Measurements from ENCODE around the gene RABEP1.

Gene RABEP1

DNA sequence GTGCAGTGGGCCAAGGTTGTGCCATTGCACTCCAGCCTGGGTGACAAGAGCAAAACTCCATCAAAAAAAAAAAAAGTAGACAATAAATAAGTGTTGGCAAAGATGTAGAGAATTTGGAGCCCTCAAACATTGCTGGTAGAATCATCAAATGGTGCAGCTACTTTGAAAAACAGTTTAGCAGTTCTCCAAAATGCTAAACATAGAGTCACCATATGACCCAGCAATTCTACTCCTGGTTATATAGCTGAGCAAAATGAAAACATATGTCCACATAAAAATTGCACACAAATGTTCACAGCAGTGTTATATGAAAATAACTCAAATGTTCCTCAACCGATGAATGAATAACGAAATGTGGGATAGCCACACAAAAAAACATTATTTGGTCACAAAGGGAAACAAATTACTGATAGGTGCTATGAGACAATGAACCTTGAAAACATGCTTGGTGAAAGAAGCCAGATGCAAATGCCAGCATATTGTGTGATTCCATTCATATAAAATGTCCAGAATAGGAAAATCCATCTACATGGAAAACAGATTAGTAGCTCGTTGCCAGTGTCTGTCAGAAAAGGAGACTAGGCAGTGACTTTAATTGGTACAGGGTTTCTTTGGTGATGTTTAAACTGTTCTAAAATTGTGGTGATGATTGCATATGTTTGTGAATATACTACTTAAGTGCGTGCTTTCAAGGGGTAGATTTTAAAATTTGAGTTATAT is 12.7 kb upstream of the RABEP1 start:
- no peak for DNase-seq

DNA sequence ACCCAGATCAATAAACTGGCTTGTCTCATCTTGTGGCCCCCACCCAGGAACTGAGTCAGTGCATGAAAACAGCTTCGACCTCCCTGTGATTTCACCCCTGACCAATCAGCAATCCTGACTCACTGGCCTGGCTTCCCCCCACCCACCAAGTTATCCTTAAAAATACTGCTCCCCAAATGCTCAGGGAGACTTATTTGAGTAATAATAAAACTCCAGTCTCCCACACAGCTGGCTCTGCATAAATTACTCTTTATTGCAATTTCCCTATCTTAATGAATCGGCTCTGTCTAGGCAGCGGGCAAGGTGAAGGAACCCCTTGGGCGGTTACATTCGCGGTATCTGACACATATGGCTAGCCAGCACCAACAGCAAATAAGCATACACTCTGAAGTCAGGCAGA is 9.8 kb upstream of the RABEP1 start:
- no peak for DNase-seq

- no peak for DNase-seq
Measured at GRCh38 chr17:5282642-5283217, 646 bp downstream of the RABEP1 start.

- no peak for DNase-seq
Measured at GRCh38 chr17:5283571-5284315, 1.7 kb downstream of the RABEP1 start.

- DNase-seq = no peak
Measured at GRCh38 chr17:5284681-5285080, 2.6 kb downstream of the RABEP1 start.

- no peak for DNase-seq
Measured at GRCh38 chr17:5286846-5287245, 4.8 kb downstream of the RABEP1 start.

DNA sequence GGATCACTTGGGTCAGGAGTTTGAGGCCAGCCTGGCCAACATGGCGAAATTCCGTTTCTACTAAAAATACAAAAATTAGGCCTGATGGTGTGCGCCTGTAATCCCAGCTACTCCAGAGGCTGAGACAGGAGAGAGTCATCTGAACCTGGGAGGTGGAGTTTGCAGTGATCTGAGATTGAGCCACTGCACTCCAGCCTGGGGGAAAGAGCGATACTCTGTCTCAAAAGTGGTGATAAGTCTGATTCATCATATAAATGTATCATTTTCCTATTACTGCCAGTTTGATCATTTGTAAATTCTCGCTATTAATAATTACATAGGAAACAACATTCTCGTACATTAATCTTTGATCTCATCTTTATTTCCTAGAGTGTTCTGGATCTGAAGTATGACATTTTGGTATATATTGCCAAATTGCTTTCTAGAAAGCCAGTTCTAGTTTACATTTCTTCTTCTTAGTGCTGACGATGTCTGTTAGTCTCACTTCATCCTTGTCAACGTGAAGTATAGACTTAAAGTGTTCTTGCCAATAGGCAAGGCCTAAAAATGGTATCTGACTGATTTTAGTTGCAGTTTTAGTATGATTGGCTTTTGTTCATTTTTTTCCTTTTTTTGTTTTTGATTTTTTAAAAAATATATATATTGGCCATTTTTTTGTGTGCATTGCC is 9.7 kb downstream of the RABEP1 start:
- DNase-seq = no peak

DNA sequence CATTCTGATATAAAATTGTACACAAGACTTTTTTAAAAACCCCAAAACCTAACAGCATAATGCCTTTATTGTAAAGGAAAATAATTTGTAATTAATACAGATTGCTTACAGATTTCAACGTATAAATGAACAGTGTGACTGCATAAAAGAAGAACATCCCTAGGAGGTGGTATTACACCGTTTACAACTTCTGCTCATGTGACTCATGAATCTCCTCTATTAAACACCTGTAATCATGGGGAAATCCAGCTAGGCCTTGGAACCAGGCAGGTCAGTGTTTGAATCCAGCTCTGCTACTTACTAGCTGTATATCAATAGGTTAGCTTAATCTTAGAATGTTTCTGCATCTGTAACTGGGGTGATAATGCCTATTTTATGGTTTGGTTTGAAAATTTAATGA is 15.2 kb downstream of the RABEP1 start:
- DNase-seq = no peak

- no peak for DNase-seq
Measured at GRCh38 chr17:5299383-5299782, 17.3 kb downstream of the RABEP1 start.

- DNase-seq = no peak
Measured at GRCh38 chr17:5304636-5305035, 22.6 kb downstream of the RABEP1 start.

- DNase-seq = no peak
Measured at GRCh38 chr17:5309851-5310250, 27.8 kb downstream of the RABEP1 start.

- DNase-seq = no peak
Measured at GRCh38 chr17:5325851-5326250, 43.8 kb downstream of the RABEP1 start.

DNA sequence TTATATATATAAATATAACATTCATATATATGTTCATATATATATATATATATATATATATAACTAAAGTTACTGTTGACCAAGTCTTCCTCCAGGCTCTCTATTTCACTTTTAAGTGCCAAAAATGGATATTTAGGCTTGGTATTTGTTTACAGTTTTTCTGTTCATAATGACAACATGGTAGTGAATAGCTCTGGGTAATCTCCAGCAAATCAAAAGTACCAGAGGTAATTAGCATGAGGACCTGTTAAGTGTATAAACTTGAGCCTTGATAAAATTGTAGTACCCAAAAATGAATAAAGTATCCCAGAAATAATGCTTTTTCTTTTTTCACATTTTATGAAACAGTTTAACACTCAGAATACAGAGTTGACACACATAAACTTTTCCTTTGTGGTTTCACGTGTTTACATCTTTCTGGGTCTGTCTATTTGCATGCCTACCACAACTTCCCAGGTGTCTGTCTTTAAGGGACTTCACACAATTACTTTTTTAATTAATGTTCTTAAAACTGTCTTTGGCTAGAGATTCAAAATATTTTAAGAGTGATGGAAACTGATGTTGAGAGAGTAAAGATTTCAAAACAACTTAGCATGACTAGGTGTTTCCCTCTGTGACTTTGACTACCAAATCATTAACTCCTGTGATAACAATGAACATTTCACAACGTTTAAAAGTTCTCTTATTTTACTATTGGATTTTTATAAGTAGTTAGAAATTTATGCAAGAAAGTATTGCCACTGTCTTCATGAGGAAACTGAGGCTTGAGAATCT is 47.9 kb downstream of the RABEP1 start:
- DNase-seq = no peak

GRCh38 chr17:5330981-5331380 is 48.9 kb downstream of the RABEP1 start:
- no peak for DNase-seq

DNA sequence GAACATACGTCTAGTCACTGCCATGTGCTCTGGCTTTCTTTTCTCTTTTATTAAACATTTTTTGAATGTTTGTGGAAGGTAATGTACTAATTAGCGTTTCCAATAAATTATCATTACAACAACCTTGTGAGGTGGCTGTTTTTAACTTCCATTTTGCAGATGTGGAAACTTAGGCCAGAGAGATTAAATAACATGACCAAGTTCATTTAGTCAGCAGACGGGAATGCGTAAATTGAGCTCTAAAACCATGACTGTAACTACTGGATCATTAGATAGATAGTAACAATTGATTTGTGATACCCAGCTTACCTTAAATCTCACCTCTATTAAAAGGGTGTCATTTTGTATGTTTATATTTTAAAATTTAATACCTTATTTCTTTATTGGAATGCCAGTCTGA is 49.4 kb downstream of the RABEP1 start:
- no peak for DNase-seq

DNA sequence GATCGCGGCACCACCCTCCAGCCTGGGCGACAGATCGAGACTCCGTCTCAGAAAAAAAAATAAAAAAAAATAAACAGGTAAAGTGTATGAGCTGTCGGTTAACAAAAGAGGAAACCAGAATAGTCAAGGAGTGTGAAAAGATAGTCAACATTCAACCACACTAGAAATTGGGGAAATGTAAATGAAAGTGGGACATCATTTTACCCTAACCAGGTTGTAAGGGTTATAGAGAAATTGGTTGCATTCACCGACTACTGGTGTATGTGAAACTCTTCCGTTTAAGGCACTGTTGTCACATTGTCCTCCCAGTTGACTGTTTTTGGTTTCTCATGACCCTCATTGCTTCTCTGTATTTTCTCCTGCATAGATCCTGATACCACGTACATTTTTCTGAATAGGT is 62.8 kb downstream of the RABEP1 start:
- DNase-seq = no peak

- no peak for DNase-seq
Measured at GRCh38 chr17:5352681-5353289, 70.7 kb downstream of the RABEP1 start.

DNA sequence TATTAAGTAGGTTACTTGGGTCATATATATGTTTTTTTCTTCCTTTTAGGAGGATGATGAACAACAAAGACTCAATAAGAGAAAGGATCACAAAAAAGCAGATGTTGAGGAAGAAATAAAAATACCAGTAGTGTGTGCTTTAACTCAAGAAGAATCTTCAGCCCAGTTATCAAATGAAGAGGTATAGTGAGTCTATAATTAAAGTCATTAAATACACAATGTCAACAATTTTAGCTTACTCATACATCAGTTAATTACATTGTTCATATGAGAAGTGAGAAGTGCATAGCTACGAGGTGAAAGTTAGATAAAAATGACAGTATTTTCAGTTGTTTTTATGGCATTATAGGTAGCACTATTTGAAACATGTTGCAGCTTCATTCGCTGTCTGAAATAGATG is 72.2 kb downstream of the RABEP1 start:
- DNase-seq = no peak

- no peak for DNase-seq
Measured at GRCh38 chr17:5354886-5355415, 72.9 kb downstream of the RABEP1 start.

DNA sequence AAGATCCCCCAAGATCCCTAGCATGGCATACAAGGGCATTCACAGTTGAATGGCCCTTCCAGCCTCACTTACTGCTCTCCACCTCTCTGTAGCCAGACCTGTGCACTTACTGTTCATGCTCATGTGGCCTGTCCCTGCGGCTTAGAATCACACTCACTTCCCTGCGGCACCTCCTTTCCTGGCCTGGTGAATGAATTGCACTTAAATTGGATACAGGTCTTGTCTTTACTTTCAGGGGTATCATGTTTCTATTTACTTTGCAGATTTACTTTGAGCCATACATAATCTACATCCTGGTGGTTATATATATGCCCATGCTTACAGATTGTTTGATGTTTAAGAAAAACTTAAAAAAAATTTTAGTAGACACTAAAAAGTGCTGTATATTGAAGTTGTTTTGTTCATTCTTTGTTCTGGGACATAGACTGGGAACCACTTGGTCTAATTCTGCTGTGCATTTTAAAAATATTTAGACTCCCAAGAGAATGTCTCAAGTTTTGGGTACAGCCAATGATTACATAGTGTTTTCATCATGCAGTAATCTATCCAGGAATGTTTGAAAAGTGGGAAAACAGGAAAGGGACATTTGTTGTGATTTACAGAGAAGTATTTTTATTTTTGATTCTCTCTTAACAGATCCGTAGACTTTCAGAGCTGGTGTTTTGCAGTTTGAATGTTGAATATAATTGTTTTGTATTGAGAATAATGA is 73.5 kb downstream of the RABEP1 start:
- peak; percentile 69 for DNase-seq

DNA sequence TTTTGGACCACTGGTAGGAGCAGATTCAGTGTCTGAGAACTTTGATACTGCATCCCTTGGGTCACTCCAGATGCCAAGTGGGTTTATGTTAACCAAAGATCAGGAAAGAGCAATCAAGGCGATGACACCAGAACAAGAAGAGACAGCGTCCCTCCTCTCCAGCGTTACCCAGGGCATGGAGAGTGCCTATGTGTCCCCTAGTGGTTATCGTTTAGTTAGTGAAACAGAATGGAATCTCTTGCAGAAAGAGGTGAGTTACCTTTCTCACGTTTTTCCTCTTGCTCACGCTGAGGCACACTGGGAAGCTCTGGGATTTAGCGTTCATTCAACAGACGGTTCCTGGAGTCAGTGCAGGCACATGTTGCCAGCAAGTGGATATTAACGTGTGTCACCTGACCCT is 79.3 kb downstream of the RABEP1 start:
- no peak for DNase-seq
